Measurements from ENCODE around the gene RAD51B.

The RAD51B gene

DNA sequence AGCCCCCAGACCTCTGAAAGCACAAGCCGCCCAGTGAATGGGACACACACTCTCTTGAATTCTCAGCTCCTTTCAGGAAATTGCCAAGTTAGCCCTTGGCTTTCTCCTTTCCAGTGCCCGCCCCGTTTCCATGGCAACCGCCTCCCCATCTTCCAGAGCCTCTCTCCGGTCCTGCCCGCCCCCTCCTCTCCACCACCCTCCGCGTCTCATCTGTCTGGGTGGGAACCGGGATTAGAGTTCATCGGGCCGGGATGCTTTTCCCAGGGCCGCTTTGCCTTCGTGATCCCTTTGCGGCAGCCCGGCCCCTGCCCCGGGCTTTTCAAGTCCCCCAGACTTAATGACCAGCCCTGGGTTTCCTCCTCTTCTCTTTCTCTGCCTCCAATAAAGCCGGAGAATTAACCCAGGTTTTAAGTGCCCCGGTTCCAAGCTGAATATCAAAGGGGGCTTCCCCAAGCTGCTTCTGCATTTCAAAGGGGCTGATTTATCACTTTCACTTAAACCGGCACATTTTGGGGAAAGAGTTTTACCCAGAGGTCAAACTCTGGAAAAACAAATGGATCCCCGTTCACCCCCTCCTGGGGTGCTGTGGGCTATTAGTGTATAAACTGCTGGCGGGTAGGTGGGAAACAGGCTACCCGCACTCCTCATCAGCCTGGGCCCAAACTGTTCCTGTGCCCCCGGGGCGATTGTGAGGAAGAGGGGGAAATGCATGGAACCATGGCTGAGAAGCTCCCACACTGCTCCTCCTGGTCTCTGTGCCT is 871.6 kb downstream of the RAD51B start:
- Histone ChIP-seq H3K4me1 (peaks cover 96 to 100% (median 99%) of the 10 kb centered on the region in 10 experiments), H4K20me1 (no peaks in the 10 kb centered on the region), H3K4me3 (no peak overlapping the region), H3K4me2 (peak overlapping the region; percentile 86 to 95 (median 91)), H3K27ac (peak overlapping the region; percentile 19 to 99 (median 85); a peak in 21 of 22 replicates), H3K9ac (peak overlapping the region; percentile 9 to 71 (median 53); a peak in 19 of 22 replicates), H3K9me3 (replicated peaks in 1 of 11) (peaks cover 0 to 16% (median 0%) of the 10 kb centered on the region in 11 experiments; a peak in 9 of 22 replicates), H3K36me3 (no peaks in the 10 kb centered on the region), H3K27me3 (no peaks in the 10 kb centered on the region)
- TF ChIP-seq Cebpa-rat (IDR thresholded peaks at IDR 0.05): no peak

DNA sequence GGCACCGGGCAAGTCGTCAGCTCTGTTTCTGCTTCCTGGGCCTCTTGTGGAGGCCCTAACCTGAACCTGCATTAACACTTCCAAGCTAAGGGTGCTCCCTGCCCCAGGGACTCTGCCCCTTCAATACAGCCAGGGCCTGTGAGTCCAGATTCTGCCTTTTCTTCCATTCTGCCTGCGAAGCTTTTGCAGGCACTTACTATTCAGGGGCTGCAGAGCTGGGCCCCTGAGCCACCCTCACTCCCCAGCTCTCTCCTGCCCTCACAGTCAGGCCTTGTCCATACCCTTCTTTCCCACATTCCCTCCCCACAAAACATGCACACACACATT is 872.2 kb downstream of the RAD51B start:
- H3K36me3 ChIP-seq: no peaks in the 10 kb centered on the region

DNA sequence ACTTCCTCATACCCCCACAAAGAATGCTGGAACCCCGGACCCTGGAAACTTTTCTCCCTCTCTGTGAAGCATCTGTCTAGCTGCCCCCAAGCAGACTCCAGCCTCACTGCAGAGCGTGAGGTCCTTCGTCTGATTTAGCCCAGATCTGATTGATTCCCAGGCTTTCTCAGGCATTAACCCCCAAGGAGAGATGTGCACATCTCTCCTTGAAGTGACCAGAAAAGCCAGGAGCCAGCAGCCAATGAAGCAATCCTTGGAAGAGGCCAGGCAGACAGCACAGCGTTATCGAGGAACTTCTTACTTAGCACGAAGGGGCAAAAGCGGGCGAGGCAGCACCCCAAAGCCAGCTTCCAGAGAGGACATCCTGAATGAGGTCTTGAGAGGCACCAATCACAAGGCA is 872.6 kb downstream of the RAD51B start:
- TF ChIP-seq Cebpa-rat (IDR thresholded peaks at IDR 0.05): no peak
- Histone ChIP-seq H3K27ac (peak overlapping the region; percentile 15 to 99 (median 89); a peak in 18 of 22 replicates), H3K9ac (peak overlapping the region in 2 of 11 experiments; percentile 28 to 61; a peak in 3 of 22 replicates), H3K4me3 (no peak overlapping the region), H4K20me1 (no peaks in the 10 kb centered on the region), H3K27me3 (no peaks in the 10 kb centered on the region), H3K9me3 (replicated peaks in 1 of 11) (peaks cover 0 to 17% (median 0%) of the 10 kb centered on the region in 11 experiments; a peak in 8 of 22 replicates), H3K4me2 (peak overlapping the region; percentile 86 to 95 (median 91)), H3K36me3 (no peaks in the 10 kb centered on the region), H3K4me1 (peaks cover 89 to 100% (median 98%) of the 10 kb centered on the region in 10 experiments)

More for the DNA sequence above, 872.2 kb downstream of the RAD51B start:
- no peak for TF ChIP-seq Cebpa-rat (IDR thresholded peaks at IDR 0.05)
- Histone ChIP-seq H3K9ac (peak overlapping the region; percentile 9 to 71 (median 53); a peak in 18 of 22 replicates), H3K9me3 (replicated peaks in 1 of 11) (peaks cover 0 to 18% (median 0%) of the 10 kb centered on the region in 11 experiments; a peak in 9 of 22 replicates), H3K27me3 (no peaks in the 10 kb centered on the region), H3K27ac (peak overlapping the region; percentile 19 to 99 (median 85); a peak in 21 of 22 replicates), H4K20me1 (no peaks in the 10 kb centered on the region), H3K4me2 (peak overlapping the region; percentile 86 to 95 (median 91)), H3K4me3 (no peak overlapping the region), H3K4me1 (peaks cover 90 to 100% (median 99%) of the 10 kb centered on the region in 10 experiments)

DNA sequence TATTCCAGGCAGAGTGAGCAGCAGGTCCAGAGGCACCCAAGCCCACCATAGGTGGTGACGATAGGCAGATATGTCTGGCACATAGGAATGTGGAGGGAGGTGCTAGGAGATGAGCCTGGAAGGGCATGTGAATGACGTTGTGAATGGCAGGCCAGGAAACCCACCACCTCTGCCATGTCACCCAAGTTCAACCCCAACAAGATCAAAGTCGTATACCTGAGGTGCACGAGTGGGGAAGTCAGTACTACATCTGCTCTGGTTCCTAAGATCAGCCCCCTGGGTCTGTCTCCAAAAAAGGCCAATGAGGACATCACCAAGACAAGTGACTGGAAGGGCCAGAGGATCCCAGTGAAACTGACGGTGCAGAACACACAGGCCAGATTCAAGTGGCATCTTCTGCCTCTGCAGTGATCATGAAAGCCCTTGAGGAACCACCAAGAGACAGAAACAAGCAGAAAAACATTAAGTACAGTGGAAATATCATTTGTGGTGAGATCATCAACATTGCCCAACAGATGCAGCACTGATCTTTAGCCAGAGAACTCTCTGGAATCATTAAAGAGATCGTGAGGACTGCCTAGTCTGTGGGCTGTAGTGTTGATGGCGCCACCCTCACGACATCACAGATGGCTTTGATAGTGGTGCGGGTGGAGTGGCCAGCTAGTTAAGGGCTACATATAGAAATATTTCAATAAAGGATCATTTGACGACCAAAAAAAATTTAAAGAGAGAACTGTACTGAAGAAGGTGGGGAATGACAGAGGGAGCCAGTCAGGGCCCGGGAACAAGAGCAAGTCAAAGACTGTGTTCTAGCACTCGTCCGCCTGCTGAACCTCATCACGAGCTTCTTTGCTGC is 873.6 kb downstream of the RAD51B start:
- no peaks in the 10 kb centered on the region for H4K20me1 ChIP-seq
- peaks cover 0 to 18% (median 0%) of the 10 kb centered on the region in 11 experiments; a peak in 5 of 22 replicates for H3K9me3 ChIP-seq (replicated peaks in 1 of 11)
- no peaks in the 10 kb centered on the region for H3K27me3 ChIP-seq
- peak in 4 of 11 experiments; percentile 7 to 49 (median 26); a peak in 3 of 22 replicates for TF ChIP-seq Cebpa-rat (IDR thresholded peaks at IDR 0.05)
- H3K27ac ChIP-seq: peak overlapping the region; percentile 15 to 99 (median 89); a peak in 21 of 22 replicates
- peak overlapping the region in 9 of 11 experiments; percentile 2 to 81 (median 68); a peak in 10 of 22 replicates for H3K9ac ChIP-seq
- no peak overlapping the region for H3K4me3 ChIP-seq
- peak overlapping the region; percentile 86 to 95 (median 91) for H3K4me2 ChIP-seq
- no peaks in the 10 kb centered on the region for H3K36me3 ChIP-seq
- H3K4me1 ChIP-seq: peaks cover 80 to 92% (median 89%) of the 10 kb centered on the region in 10 experiments

DNA sequence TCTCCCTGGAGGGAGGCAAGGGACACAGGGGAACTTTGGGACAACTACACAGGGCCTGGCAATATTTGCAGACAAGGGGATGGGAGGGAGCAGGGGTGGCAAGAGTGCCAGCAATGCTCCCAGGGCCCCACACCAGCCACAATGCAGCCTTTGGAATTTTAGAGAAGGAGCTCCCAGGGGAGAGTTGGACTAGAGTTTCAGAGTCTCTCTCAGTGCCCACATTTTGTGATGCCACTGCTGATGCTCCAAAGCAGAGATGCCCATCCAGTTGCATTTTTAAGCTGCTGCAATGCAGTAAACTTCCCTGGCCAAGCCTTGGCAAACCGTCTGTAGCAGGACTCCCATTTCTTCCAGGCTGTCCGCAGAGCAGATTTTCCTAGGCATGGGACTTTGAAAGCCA is 874.3 kb downstream of the RAD51B start:
- Histone ChIP-seq H3K9me3 (replicated peaks in 1 of 11) (peaks cover 0 to 26% (median 0%) of the 10 kb centered on the region in 11 experiments; a peak in 5 of 22 replicates), H4K20me1 (no peaks in the 10 kb centered on the region), H3K27ac (peak overlapping the region; percentile 13 to 99 (median 89); a peak in 21 of 22 replicates), H3K36me3 (no peaks in the 10 kb centered on the region), H3K27me3 (no peaks in the 10 kb centered on the region), H3K9ac (peak overlapping the region in 10 of 11 experiments; percentile 9 to 81 (median 72); a peak in 17 of 22 replicates), H3K4me2 (peak overlapping the region; percentile 86 to 95 (median 91)), H3K4me3 (no peak overlapping the region), H3K4me1 (peaks cover 72 to 87% (median 81%) of the 10 kb centered on the region in 10 experiments)
- TF ChIP-seq Cebpa-rat (IDR thresholded peaks at IDR 0.05): no peak

DNA sequence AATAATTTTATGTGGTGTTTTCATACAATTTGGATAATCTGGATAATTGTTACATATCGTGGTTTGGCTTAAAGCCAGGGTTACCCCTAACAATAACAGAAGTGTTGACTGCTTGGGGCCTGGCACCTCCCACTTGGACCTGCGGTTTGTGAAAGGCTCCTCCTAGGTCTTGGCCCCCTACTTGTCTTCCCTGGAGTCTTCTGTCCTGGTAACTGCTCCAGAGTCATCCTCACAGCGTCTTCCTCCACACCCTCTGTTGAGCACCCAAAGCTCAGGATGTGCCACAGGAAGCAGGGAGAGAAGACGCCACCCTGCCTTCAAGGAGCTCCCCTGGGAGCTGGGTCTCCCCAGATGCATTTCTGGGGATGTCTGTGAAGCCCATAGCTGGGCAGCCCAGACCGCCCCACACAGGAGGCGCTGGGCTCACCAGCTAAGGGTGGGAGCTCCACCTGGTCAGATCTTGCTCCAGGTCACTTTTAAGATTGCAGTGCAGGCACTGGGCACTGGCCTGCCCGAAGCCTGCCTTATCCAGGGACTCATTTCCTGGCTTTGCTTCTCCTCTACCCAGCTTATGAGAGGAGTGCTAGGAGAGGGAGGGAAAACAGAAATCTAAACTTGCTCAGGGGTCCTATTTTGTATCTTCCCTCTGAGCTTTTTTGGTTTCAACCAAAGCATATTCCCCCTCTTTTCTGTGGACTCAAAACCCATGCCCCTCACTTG is 875.1 kb downstream of the RAD51B start:
- peak overlapping the region in 10 of 11 experiments; percentile 56 to 81 (median 72); a peak in 21 of 22 replicates for H3K9ac ChIP-seq
- H3K4me2 ChIP-seq: peak overlapping the region; percentile 86 to 95 (median 91)
- H4K20me1 ChIP-seq: no peaks in the 10 kb centered on the region
- peak overlapping the region in 6 of 10 experiments; percentile 10 to 46 (median 24); a peak in 7 of 20 replicates for H3K4me3 ChIP-seq
- peaks cover 65 to 83% (median 73%) of the 10 kb centered on the region in 10 experiments for H3K4me1 ChIP-seq
- H3K36me3 ChIP-seq: no peaks in the 10 kb centered on the region
- peak overlapping the region; percentile 71 to 99 (median 89) for H3K27ac ChIP-seq
- peaks cover 0 to 27% (median 0%) of the 10 kb centered on the region in 11 experiments; a peak in 5 of 22 replicates for H3K9me3 ChIP-seq (replicated peaks in 1 of 11)
- no peak for TF ChIP-seq Cebpa-rat (IDR thresholded peaks at IDR 0.05)
- H3K27me3 ChIP-seq: no peaks in the 10 kb centered on the region

DNA sequence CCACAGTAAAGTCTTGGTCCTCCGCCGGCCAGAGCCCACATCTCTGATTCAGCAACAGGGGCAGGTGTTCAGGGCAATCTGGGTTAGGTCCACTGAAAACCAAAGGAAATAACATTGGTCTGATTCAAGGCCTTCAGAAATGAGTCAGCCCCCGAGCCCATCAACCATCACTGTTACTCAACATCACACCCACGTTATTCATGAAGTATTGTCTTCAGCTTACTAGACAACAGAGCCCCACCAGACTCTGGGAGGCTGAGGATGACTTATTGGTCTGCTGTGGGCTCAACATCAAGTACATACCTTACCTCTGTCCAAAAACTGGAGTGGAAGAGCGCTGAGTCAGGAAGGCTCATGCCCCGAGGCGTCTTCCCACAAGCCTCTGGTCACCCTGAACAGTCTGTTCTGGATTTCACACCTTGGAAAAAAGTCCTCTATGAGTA is 875.8 kb downstream of the RAD51B start:
- peak in 9 of 11 experiments; percentile 33 to 82 (median 58); a peak in 13 of 22 replicates for TF ChIP-seq Cebpa-rat (IDR thresholded peaks at IDR 0.05)

DNA sequence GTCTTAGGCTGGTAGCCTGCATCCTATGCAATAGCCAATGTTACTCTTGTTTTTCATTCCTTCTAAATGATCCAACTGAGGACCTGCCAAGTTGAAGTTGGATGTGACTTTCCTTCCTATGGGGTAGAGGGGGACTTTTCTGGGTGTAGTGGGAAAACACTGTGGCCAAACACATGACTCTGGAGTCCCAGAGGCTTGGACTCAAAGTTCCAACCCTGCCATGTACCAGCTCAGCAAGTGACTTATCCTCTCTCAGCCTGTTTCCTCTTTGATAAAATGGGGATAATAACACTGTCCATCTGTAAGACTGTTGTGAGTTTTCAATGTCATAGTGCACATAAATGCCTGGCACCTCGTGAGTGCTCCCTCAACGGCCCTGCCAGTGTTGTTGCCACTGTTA is 876.3 kb downstream of the RAD51B start:
- TF ChIP-seq Cebpa-rat (IDR thresholded peaks at IDR 0.05): no peak

More for the DNA sequence above, 875.8 kb downstream of the RAD51B start:
- Histone ChIP-seq H3K36me3 (no peaks in the 10 kb centered on the region), H4K20me1 (no peaks in the 10 kb centered on the region), H3K4me3 (peak overlapping the region in 1 of 10 experiments; percentile 32; a peak in 3 of 20 replicates), H3K9ac (peak overlapping the region in 10 of 11 experiments; percentile 56 to 81 (median 72); a peak in 21 of 22 replicates), H3K4me2 (peak overlapping the region; percentile 86 to 95 (median 91)), H3K27ac (peak overlapping the region; percentile 71 to 99 (median 89)), H3K9me3 (replicated peaks in 1 of 11) (peaks cover 0 to 27% (median 0%) of the 10 kb centered on the region in 11 experiments; a peak in 6 of 22 replicates), H3K4me1 (peaks cover 58 to 77% (median 67%) of the 10 kb centered on the region in 10 experiments), H3K27me3 (no peaks in the 10 kb centered on the region)

More for the DNA sequence above, 876.3 kb downstream of the RAD51B start:
- Histone ChIP-seq H3K27ac (peak overlapping the region; percentile 19 to 99 (median 89); a peak in 21 of 22 replicates), H4K20me1 (no peaks in the 10 kb centered on the region), H3K9ac (peak overlapping the region in 10 of 11 experiments; percentile 45 to 81 (median 71); a peak in 17 of 22 replicates), H3K4me2 (peak overlapping the region; percentile 86 to 95 (median 91)), H3K4me3 (no peak overlapping the region), H3K36me3 (no peaks in the 10 kb centered on the region), H3K9me3 (replicated peaks in 1 of 11) (peaks cover 0 to 32% (median 5%) of the 10 kb centered on the region in 11 experiments; a peak in 10 of 22 replicates), H3K4me1 (peaks cover 53 to 73% (median 61%) of the 10 kb centered on the region in 10 experiments), H3K27me3 (no peaks in the 10 kb centered on the region)
